Ectodermal cell (in vitro differentiated cells): ENCODE data around the gene PALM.
"Not testable (repeated sequence)": the region's sequence is repeated elsewhere in the genome, so short reads cannot be mapped to it uniquely, and the experiment has no call there.

Source experiments
- H3K27ac ChIP-seq: 2 replicates; pipeline ENCODE4 v1.7.0; 2013; ENCODE audit warnings: mild to moderate bottlenecking, low read depth, low read length; ENCODE audit not compliant: insufficient read depth, poor library complexity, severe bottlenecking
- H3K27me3 ChIP-seq: 2 replicates; pipeline ENCODE4 v1.7.0; 2013; ENCODE audit warnings: mild to moderate bottlenecking, low read length; ENCODE audit not compliant: insufficient read depth, control insufficient read depth, poor library complexity, severe bottlenecking
- H3K36me3 ChIP-seq: one replicate; pipeline ENCODE4 v1.7.0; 2013; ENCODE audit warnings: low read length; ENCODE audit not compliant: control insufficient read depth, insufficient read depth
- H3K4me1 ChIP-seq: one replicate; pipeline ENCODE4 v1.7.0; 2013; ENCODE audit warnings: low read length; ENCODE audit not compliant: control insufficient read depth, insufficient read depth
- H3K4me3 ChIP-seq: 2 replicates; pipeline ENCODE4 v1.7.0; 2013; ENCODE audit warnings: low read depth, low read length, control low read depth; ENCODE audit not compliant: insufficient read depth
- H3K9me3 ChIP-seq: 2 replicates; pipeline ENCODE4 v1.7.0; 2013; ENCODE audit warnings: mild to moderate bottlenecking, low read length, moderate library complexity; ENCODE audit not compliant: control insufficient read depth
- WGBS, 2 experiments: methylation state at CpG; one replicate each; pipeline ENCODE4 v1.1.7; 2013; ENCODE audit warnings: missing lambda C conversion rate in 2 of 2; 5-methylcytosine and 5-hydroxymethylcytosine counted together

PALM gene

DNA sequence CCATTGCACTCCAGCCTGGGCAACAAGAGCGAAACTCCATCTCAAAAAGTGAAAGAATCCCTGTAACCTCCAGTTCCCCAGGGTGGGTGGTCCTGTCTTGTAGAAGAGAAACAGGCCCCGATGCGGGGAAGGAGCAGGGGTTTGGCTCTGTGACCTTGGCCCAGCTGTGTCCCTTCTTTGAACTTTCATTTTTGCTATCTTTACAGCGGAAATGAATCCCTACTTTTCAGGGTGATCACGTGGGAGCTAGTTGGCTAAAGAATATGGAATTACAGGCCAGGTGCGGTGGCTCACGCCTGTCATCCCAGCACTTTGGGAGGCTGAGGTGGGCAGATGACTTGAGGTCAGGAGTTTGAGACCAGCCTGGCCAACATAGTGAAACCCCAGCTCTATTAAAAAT lies 36.4 kb downstream of the PALM start:
- H3K9me3 ChIP-seq, H3K4me1 ChIP-seq, H3K27me3 ChIP-seq, H3K4me3 ChIP-seq, H3K36me3 ChIP-seq, H3K27ac ChIP-seq: not testable (repeated sequence)
- 91 to 93% methylated on average over 7 of the region's 7 CpGs for WGBS, 2 experiments

DNA sequence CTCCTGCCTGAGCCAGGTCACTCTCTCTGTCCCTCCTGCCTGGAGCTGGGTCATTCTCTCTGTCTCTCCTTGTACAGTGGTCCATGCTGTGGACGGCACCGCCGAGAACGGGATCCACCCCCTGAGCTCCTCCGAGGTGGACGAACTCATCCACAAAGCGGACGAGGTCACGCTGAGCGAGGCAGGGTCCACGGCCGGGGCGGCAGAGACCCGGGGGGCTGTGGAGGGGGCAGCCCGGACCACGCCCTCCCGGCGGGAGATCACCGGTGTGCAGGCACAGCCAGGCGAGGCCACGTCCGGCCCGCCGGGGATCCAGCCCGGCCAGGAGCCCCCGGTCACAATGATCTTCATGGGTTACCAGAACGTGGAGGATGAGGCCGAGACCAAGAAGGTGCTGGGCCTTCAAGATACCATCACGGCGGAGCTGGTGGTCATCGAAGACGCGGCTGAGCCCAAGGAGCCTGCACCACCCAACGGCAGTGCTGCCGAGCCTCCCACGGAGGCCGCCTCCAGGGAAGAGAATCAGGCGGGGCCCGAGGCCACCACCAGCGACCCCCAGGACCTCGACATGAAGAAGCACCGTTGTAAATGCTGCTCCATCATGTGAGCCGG lies 37.6 kb downstream of the PALM start:
- H3K4me1 ChIP-seq, result no peaks in the 10 kb centered on the region
- H3K4me3 ChIP-seq, result no peak overlapping the region
- H3K27ac ChIP-seq, result no peak overlapping the region
- no peaks in the 10 kb centered on the region for H3K27me3 ChIP-seq
- 94% methylated on average over 43 of the region's 43 CpGs for WGBS, 2 experiments
- H3K9me3 ChIP-seq, result no peaks in the 10 kb centered on the region
- H3K36me3 ChIP-seq, result peaks cover 5% of the 10 kb centered on the region

- H3K36me3 ChIP-seq, result peaks cover 5% of the 10 kb centered on the region
- no peaks in the 10 kb centered on the region for H3K4me1 ChIP-seq
- H3K9me3 ChIP-seq, result no peaks in the 10 kb centered on the region
- H3K27ac ChIP-seq, result no peak overlapping the region
- no peak overlapping the region for H3K4me3 ChIP-seq
- H3K27me3 ChIP-seq, result no peaks in the 10 kb centered on the region
- 95 to 96% methylated on average over 22 of the region's 22 CpGs for WGBS, 2 experiments
Measured at GRCh38 chr19:746956-747355, 38.2 kb downstream of the PALM start.

- Histone ChIP-seq H3K4me3 (no peak overlapping the region), H3K9me3 (no peaks in the 10 kb centered on the region), H3K27me3 (no peaks in the 10 kb centered on the region), H3K36me3 (peaks cover 5% of the 10 kb centered on the region), H3K27ac (no peak overlapping the region), H3K4me1 (peaks cover under 1% of the 10 kb centered on the region)
- WGBS, 2 experiments, result 95 to 96% methylated on average over 28 of the region's 28 CpGs
Measured at GRCh38 chr19:747432-748273, 38.9 kb downstream of the PALM start.

DNA sequence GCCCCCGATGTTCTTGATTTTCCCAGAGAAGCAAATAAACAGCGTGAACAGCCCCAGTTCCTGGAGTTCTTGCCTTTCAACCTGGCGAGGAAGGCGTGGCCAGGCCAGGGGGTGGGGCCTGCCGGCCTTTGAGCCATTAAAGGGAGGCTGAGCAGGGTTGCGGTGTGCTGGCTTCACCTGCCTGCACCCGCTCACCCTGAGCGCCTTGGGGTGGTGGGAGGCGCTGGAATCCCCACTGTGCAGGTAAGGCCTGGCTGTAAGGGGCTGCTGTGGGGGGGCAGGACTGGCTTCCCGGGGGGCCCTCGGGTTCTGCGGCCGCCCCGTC lies 39.5 kb downstream of the PALM start:
- Histone ChIP-seq H3K27ac (no peak overlapping the region), H3K27me3 (no peaks in the 10 kb centered on the region), H3K9me3 (no peaks in the 10 kb centered on the region), H3K36me3 (peaks cover 5% of the 10 kb centered on the region), H3K4me1 (peaks cover 5% of the 10 kb centered on the region), H3K4me3 (no peak overlapping the region)
- WGBS, 2 experiments, result 89 to 90% methylated on average over 14 of the region's 14 CpGs

- no peak overlapping the region for H3K4me3 ChIP-seq
- no peak overlapping the region for H3K27ac ChIP-seq
- WGBS, 2 experiments, result 84 to 86% methylated on average over 14 of the region's 14 CpGs
- H3K4me1 ChIP-seq, result peaks cover 5% of the 10 kb centered on the region
- peaks cover 5% of the 10 kb centered on the region for H3K36me3 ChIP-seq
- H3K27me3 ChIP-seq, result no peaks in the 10 kb centered on the region
- H3K9me3 ChIP-seq, result no peaks in the 10 kb centered on the region
Measured at GRCh38 chr19:749811-750210, 41.1 kb downstream of the PALM start.

DNA sequence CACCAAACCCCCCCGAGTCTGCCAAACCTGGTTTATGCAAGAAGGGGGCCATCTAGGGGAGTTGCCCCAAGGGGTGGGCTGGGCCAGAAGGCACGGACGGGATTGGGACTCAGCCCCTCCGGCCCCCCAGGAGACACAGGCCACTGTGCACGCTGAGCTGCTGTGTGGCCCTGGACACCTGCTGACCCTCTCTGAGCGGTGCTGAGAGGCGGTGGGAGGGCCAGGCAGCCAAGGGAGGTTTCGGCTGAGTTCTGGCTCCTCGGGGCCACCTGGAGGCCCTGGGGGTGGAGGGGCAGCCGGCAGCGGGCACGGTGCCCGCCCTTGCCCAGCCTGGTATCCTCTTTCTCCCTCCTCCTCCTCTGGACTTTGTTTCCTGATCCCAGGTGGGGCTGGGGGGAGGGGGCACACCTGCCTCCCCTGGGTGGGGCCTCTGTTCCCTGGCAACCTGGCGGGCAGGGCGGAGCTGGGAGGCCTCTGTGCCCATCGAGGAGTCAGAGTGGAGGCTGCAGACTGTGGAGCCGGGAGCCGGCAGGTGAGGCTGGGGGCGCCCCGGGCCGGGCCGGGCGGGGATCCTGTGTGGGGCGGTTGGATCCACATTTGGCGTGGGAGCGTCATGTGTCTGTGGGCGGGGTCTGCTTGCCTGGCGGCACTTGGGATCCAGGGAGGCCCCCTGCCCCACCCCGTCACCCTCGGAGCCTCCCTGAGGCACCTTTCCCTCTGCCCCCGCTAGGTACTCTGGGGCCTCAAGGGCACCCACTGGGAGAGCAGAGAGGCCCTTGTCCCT lies 42.1 kb downstream of the PALM start, which contains the start of gene MISP:
Gene MISP, plus strand, starts transcription at position 473 of the 784 bp plus-strand sequence. CDS start 5,835 bp downstream, outside the sequence.
- Histone ChIP-seq H3K4me3 (no peak within 1 kb of the TSS), H3K36me3 (peaks cover 5% of the 10 kb centered on the region), H3K27me3 (no peaks in the 10 kb centered on the region), H3K27ac (no peak within 1 kb of the TSS), H3K4me1 (peaks cover 5% of the 10 kb centered on the region), H3K9me3 (no peaks in the 10 kb centered on the region)
- 90% methylated on average over 31 of the region's 31 CpGs for WGBS, 2 experiments

DNA sequence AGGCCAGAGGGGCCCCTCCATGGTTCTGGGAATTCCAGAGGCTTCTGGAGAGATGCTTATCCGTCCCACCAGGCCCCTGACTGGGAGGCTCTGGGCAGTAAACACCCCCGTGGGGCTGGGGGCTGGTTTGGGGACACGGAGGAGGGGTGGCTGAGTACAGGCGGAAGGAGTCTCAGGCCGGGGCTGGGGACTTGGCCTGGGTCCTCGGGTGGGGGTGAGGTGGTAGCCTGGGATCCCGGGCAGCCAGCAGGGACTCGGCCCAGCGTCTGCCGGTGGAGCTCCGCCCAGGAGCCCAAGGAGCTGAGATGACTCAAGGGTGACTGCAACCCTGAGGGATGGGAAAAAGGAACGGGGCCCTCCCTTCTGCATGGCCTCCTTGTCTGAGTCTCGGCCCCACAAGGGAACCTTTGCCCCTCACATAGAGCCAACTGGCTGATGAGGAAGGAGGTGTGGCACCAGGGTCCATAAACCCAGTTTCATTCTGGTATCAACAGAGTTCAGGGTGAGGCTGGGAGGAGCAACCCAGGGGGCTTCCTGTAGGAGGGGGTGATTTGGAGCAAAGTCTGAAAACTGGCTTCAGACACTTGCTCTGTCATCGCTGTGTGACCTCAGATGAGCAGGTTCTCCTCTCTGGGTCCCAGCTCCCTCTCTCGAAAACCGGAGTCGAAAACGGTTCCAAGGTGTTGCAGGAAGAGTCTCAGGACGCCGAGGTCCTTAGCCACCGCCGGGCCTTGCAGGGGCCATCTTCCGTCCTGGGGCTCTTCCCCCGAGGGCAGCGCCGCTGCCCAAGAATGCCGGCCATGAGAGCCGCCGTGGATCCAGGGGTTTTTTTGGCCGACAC lies 43.0 kb downstream of the PALM start:
- Histone ChIP-seq H3K4me1 (peaks cover 5% of the 10 kb centered on the region), H3K9me3 (no peaks in the 10 kb centered on the region), H3K27ac (no peak overlapping the region), H3K27me3 (no peaks in the 10 kb centered on the region), H3K4me3 (no peak overlapping the region), H3K36me3 (peaks cover 5% of the 10 kb centered on the region)
- WGBS, 2 experiments, result 83 to 84% methylated on average over 30 of the region's 30 CpGs

- no peaks in the 10 kb centered on the region for H3K27me3 ChIP-seq
- H3K9me3 ChIP-seq, result no peaks in the 10 kb centered on the region
- WGBS, 2 experiments, result 85 to 89% methylated on average over 38 of the region's 39 CpGs
- H3K36me3 ChIP-seq, result no peaks in the 10 kb centered on the region
- no peak overlapping the region for H3K27ac ChIP-seq
- H3K4me1 ChIP-seq, result peaks cover 5% of the 10 kb centered on the region
- no peak overlapping the region for H3K4me3 ChIP-seq
Measured at GRCh38 chr19:752652-753517, 44.1 kb downstream of the PALM start.
